SK-MEL-5 (cell line): ENCODE data around the gene RNF115. TPM values are rescaled to one million over a fixed set of nuclear protein-coding genes. Genes with fewer than 3 reads are reported as not detected.

Experiments used
- DNase-seq: peaks from one replicate; pipeline ENCODE4 v3.0.0-alpha.2; 2016; ENCODE audit warnings: low read depth, low spot score
- in situ Hi-C: cut with HindIII; loops from 2 replicates; pipeline ENCODE4 v1.10.0; 2016; ENCODE audit warnings: low sequenced_read_pairs, high pct_unique_total_duplicates, low pct_unique_long_range_greater_than_20kb
- polyA plus RNA-seq, 2 experiments: library from polyadenylated mRNA; depleted of rRNA; stranded (reverse); fragments of >200 nt; gene quantifications; 2 replicates each; pipeline ENCODE4 v1.2.3, GENCODE V29; 2015
- total RNA-seq: library from RNA; depleted of rRNA; stranded (reverse); fragments of >200 nt; shearing (Covaris generic); gene quantifications from 2 replicates; pipeline ENCODE4 v1.2.3, GENCODE V29; 2014; rRNA removed

RNF115 gene
- 18.2 and 19.6 TPM in 2 replicates for total RNA-seq
- 10.5 and 11.1 TPM in 2 replicates for polyA plus RNA-seq (2015; cell fraction: cytosol; rRNA removed)
- polyA plus RNA-seq (2015; cell fraction: nucleus; rRNA removed) = 21.7 and 23.3 TPM in 2 replicates

DNA sequence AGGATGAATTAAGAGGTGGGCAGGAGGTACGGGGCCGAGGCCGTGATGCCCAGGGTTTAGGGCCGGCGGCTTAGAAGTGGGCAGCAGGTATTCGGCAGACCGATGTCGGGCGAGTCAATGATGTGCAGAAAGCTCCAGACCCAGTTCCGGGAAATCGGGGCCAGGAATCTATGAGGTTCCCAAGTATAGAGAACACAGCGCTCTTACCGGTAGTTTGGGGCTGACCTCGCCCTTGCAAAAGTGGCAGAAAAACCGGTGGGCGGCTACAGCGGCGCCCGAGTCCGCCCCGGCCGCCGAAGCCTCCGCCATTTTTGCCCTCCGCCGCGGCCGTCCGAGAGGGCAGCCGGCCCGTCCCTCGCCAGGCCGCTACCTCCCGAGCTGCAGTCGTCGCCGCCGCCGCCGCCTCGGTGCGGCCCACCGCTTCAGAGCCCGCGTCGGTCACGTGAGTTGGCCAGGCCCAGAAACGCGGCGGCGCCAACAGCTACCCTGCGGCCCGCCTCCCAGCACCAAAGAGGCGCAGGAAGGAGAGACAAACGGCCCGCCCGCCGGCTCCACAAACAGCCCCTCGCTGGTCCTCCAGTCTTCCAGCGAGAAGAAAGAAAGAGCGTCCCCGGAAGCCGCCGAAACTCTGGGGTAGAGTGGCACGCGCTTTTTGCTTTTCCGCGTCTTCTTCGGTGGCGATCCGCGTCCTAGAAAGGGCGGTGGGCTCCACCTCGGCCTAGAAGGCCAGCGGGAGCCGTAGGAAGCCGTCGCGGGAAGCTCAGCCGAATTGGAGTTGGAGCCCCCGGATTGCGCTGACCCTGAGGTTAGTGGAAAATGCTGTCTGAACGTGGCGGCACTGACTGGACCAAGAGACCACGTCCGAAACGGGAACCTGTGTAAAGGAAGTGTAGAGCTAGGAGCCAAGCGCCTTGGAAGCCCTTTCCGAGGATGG, at the start of gene RNF115, which contains the start of gene POLR3C:
TSS of gene RNF115 (minus strand) at position 531 of the 934 bp plus-strand sequence. CDS start at position 309, 222 bp downstream.
TSS of gene POLR3C (plus strand) at position 636 of the 934 bp plus-strand sequence. CDS start 1,577 bp downstream, outside the sequence.
- in situ Hi-C loops = no loop called here
- DNase-seq = peak; percentile 90

DNA sequence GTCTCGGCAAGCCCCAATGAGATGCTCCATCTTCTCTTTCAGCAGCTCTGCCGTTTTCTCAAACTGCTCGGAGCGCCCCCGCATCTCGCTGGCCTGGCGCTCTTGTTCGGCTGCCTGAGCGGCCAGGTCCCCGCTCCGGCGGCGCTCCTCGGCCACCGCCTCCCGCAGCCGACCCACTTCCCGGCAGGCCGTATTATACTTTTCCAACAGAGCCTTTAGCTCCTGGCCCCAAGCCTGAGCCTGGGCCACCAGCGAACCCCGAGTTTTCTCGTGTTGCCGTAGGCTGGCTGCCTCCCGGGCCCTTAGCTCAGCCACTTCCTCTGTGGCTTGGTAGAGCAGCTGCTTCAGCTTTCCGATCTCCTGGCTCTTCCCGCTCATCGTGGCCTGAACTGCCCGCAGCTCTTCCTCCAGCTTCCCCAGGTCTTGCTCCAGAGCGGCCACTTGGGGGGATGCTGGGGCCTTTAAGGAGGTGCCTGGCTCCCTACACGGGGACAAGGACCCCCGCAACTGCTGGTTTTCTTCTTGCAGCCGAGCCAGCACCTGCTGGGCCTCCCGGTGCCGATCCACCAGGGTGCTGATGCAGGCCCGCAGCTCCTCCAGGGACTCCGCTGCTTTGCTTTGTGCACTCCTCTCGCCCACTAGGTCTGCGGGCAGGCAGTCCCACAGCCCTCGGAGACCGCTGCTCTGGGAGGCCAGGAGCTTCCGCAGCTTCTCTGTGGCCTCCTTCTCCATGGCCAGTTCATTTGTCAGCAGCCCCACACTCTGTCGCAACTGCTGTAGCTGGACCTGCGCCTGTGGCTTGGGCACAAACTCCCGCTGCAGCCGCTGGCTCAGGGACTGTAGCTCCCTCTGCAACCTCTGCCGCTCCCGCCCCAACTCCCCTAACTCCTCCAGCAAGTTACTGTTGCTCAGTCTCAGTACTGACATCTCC, 48.4 kb upstream of the RNF115 start:
- in situ Hi-C loops = no loop called here
- no peak for DNase-seq

GRCh38 chr1:145868232-145868631, 44.3 kb upstream of the RNF115 start:
- in situ Hi-C loops = no loop called here
- DNase-seq = no peak

GRCh38 chr1:145863282-145864018, 39.6 kb upstream of the RNF115 start:
- DNase-seq = no peak
- in situ Hi-C loops = no loop called here

DNA sequence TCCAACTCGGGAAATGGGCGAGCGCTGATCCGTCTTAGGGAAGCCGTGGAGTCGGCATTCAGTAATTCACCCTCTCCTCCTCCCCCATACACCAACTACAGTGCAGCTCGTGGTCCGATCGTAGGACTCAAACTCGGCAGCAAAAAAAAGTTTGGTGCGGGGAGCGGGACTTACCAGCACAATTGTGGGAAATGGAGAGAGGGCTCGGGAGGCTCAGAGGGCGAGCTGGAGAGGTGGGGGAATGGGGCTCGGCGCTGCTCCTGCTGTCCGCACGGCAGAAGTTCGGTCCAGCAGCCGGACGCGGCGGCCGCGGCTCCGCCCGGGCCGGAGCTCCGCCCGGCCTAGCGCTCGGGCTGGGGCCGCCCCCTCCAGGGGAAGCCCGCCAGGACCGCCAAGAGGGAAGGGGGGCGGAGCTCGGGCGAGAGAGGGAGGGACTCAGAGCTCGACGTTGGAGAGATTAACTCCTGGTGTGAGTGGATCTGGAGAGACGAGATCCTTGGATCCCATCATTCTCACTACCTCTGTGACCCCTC, 35.7 kb upstream of the RNF115 start:
- in situ Hi-C loops = no loop called here
- peak; percentile 96 for DNase-seq

GRCh38 chr1:145858901-145859490, 35.1 kb upstream of the RNF115 start, which contains the start of gene PIAS3:
TSS of gene PIAS3 (minus strand) at chr1:145859081. CDS start at chr1:145858990, 91 bp downstream.
- peak; percentile 98 for DNase-seq
- in situ Hi-C loops = no loop called here

- DNase-seq = peak; percentile 56
- in situ Hi-C loops = no loop called here
Measured at GRCh38 chr1:145858238-145858900, 34.5 kb upstream of the RNF115 start.

- in situ Hi-C loops = no loop called here
- DNase-seq = no peak
Measured at GRCh38 chr1:145857170-145857569, 33.3 kb upstream of the RNF115 start.

- in situ Hi-C loops = no loop called here
- DNase-seq = peak; percentile 61
Measured at GRCh38 chr1:145855426-145855948, 31.6 kb upstream of the RNF115 start.

DNA sequence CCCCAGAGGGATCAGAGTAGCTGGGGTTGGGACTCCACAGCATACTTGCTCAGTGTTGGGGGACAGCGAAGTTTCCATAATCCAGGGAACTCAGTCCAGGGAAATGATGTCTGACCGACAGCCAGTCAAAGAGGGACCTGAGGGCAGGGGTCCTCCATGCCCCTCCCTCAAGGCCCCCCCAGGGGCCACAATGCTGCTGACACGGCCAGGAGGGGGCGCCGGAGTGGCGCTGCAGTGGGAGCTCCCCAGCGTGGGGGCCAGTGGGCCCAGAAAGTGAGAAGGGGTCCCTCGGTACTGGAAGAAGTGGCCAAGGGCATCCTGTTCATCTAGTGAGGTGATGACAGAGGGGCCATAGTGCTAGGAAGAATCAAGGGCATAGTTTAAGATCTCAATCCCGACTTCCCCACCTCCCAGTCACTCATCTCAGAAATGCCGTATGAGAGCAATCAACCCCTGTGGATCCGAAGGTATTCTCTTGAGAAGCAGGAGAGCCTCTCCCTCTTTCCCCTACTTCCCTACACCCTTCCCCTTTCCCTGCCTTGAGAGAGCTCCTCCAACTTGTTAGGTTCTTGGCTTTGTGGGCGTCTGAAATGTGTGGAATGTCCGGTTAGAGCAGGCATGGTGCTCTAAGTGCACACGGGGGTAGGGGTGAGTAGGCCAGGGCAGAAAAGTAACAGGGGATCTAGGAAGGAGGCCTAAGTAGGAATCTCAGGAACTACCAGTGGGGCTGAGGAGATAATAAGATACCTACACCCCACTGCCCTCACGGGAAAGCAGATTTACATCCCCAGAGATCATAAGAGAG, 25.7 kb upstream of the RNF115 start:
- peak; percentile 41 for DNase-seq
- in situ Hi-C loops = no loop called here

- in situ Hi-C loops = no loop called here
- no peak for DNase-seq
Measured at GRCh38 chr1:145847827-145848226, 23.9 kb upstream of the RNF115 start.

GRCh38 chr1:145846201-145846612, 22.3 kb upstream of the RNF115 start:
- in situ Hi-C loops = no loop called here
- DNase-seq = peak; percentile 68

- in situ Hi-C loops = no loop called here
- DNase-seq = peak; percentile 82
Measured at GRCh38 chr1:145845514-145846161, 21.7 kb upstream of the RNF115 start, which contains the start of gene NUDT17. TSS of gene NUDT17 (plus strand) at chr1:145845630. CDS start at chr1:145845641, 11 bp downstream.

DNA sequence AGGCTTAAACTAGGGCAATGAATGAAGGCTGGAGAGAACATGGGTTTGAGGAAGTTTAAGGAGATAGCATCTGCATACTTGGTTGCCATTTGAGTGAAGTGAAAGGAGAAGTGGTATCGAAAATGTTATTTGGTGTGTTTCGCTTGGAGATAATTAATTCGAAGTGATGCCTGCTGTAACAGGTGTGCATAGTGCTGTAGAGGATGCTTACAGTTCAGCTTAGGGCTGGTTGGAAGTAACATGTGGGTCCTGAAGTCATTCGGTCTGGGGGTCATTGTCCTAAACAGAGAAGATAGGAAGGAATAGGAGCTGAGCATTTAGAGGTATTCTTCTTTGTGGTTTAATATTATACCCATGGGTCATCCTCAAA, 21.2 kb upstream of the RNF115 start:
- DNase-seq = no peak
- in situ Hi-C loops = no loop called here

DNA sequence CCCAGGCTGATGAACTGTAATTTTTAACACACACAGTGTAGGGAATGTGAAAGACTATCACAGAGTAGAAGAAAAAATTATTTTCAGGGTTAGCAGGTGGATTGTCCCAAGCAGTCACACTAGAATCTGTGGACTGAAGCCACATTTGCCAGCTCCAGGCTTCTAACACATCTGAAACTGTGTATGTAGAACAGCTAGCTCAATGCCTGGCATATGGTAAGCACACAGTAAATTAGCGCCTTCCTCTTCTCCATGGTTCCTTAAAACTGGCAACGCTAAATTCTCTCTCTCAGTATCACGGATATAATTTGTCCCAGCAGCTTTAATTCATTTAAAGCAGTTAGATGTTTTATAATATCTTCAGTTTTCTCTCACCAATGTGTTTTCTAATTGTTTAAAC, 19.1 kb upstream of the RNF115 start:
- no peak for DNase-seq
- in situ Hi-C loops = no loop called here
